NCI-H146 treated with DMSO at 0.1 percent for 48 hours (cell line): Measurements from ENCODE around the gene TMEM200A.

ENCODE experiments used
- DNase-seq: peaks from one replicate; lab custom pipeline; 2025; ENCODE audit not compliant: unreplicated experiment; lab: John Stamatoyannopoulos, UW

The TMEM200A gene

GRCh38 chr6:130482645-130483390 lies 117.0 kb downstream of the TMEM200A start:
- no peak for DNase-seq

GRCh38 chr6:130485870-130486269 lies 120.1 kb downstream of the TMEM200A start:
- DNase-seq, result no peak

DNA sequence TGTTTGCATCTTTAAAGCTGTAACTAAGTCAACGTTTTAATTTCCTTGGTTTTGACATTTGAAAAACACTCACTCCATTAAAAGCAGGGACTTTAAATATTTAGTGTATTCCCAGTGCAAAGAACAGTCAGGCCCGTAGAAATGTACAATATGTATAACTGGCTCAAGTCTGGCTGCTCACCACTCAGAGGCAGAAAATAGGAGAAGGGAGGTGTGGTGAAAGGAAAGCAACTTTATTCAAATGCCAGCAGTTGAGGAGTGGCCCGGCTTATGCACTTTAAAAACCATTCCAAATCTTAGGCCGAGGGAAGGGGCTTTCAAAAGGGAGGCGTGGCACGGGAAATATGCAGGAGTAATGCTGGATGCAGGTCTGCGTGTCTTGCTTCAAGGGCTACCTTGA lies 120.6 kb downstream of the TMEM200A start:
- no peak for DNase-seq

DNA sequence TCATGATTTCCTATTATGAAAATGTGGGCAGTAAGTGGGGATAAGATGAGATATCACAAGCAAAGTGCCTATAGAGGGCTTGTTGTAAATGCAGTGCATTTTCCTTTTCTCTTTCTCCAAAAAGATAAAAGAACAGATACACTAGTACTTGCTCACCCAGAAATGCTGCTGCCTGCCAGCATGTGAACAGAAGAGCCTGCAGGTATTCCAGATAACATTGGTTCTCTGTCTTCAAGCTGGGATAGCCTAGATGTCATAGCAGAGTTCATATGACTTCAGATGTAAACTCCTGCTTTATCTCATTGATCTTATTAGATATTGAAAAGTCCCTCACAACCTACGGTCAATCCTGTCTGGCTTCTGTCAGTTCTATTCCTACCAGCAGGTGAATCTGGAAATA lies 123.7 kb downstream of the TMEM200A start:
- no peak for DNase-seq
